A549 (cell line): Measurements from ENCODE around the gene FOXN4. TPM values are rescaled to one million over a fixed set of nuclear protein-coding genes. Genes with fewer than 3 reads are reported as not detected.

Experiments
- ATAC-seq, 2 experiments: fragments of 200-7000 bp in 1 of 2; fragments of >200 bp in 1 of 2; cut with Nextera tagmentation in 1 of 2; cut with Tn5 transposase in 1 of 2; 3 replicates each; pipeline versions ENCODE4 v1.8.0 to v1.9.1; 2018 to 2020; ENCODE audit warnings: mild to moderate bottlenecking in 1 of 2, moderate library complexity in 1 of 2
- CTCF ChIA-PET: fragments of 300-600 bp; sonication (Branson Sonifier 250); formaldehyde crosslinking; extraction: SDS; loops from one replicate; lab custom pipeline; 2021; ENCODE audit warnings: antibody characterized with exemption, inconsistent platforms; lab: Yijun Ruan, JAX
- POLR2A ChIA-PET: fragments of 350-600 bp; formaldehyde crosslinking; extraction: SDS; loops from one replicate; lab custom pipeline; 2021; ENCODE audit warnings: antibody characterized with exemption, inconsistent platforms; lab: Yijun Ruan, JAX
- DNase-seq, 2 experiments: peaks; one replicate each; pipeline versions ENCODE4 v3.0.0 to v3.0.0-alpha.2; 2011 to 2016; ENCODE audit warnings: low read depth in 1 of 2, low spot score in 1 of 2
- FAIRE-seq: peaks from 2 replicates; lab custom pipeline; 2011; peaks lifted over from hg19 to GRCh38; lab: Jason Lieb, UNC
- H3K27ac ChIP-seq, 2 experiments: fragments of >200 bp; sonication (Bioruptor Twin); formaldehyde crosslinking; 3 replicates each; pipeline ENCODE4 v1.5.1; 2016 to 2017
- H3K4me1 ChIP-seq: fragments of >200 bp; sonication (Bioruptor Twin); formaldehyde crosslinking; 3 replicates; pipeline ENCODE4 v1.6.1; 2016
- H3K4me2 ChIP-seq: fragments of >200 bp; sonication (Bioruptor Twin); formaldehyde crosslinking; 3 replicates; pipeline ENCODE4 v1.6.1; 2016
- H3K4me3 ChIP-seq: fragments of >200 bp; sonication (Bioruptor Twin); formaldehyde crosslinking; 3 replicates; pipeline ENCODE4 v1.5.1; 2016
- H3K9me3 ChIP-seq: fragments of >200 bp; sonication (Bioruptor Twin); formaldehyde crosslinking; 3 replicates; pipeline ENCODE4 v1.6.1; 2016
- BHLHE40 ChIP-seq: IDR thresholded peaks from 2 replicates; pipeline ENCODE4 v1.6.1; 2012; ENCODE audit warnings: low read depth, low read length, inconsistent platforms
- CTCF ChIP-seq: fragments of >200 bp; sonication (Bioruptor Twin); formaldehyde crosslinking; IDR thresholded peaks from 3 replicates; pipeline ENCODE4 v1.5.1; 2016
- FOSL2 ChIP-seq, 2 experiments: fragments of 450-650 bp in 1 of 2; fragments of >200 bp in 1 of 2; sonication (Bioruptor Twin) in 1 of 2; formaldehyde crosslinking; IDR thresholded peaks; 2 replicates each; pipeline versions ENCODE4 v1.5.0 to v1.6.1; 2016 to 2020; ENCODE audit warnings: mild to moderate bottlenecking in 1 of 2, moderate library complexity in 1 of 2
- HOXB13 ChIP-seq: fragments of 250-450 bp; sonication (Bioruptor Pico); IDR thresholded peaks from 2 replicates; pipeline ENCODE4 v1.5.0; 2020; ENCODE audit warnings: low read depth, mild to moderate bottlenecking, moderate library complexity
- HOXB5 ChIP-seq: fragments of 250-450 bp; sonication (Bioruptor Pico); IDR thresholded peaks from 2 replicates; pipeline ENCODE4 v1.5.0; 2020; ENCODE audit warnings: mild to moderate bottlenecking, moderate library complexity
- MAFK ChIP-seq: fragments of 450-650 bp; IDR thresholded peaks from 2 replicates; pipeline ENCODE4 v1.6.1; 2014; ENCODE audit not compliant: partially characterized antibody
- NR3C1 ChIP-seq: fragments of >200 bp; sonication (Bioruptor Twin); formaldehyde crosslinking; IDR thresholded peaks from 3 replicates; pipeline ENCODE4 v1.6.1; 2017
- RCOR1 ChIP-seq: fragments of 150-350 bp; IDR thresholded peaks from 2 replicates; pipeline ENCODE4 v1.6.1; 2014; ENCODE audit warnings: antibody characterized with exemption, low read length, low read depth
- SREBF2 ChIP-seq: fragments of 450-650 bp; IDR thresholded peaks from 2 replicates; pipeline ENCODE4 v1.6.1; 2014; ENCODE audit warnings: mild to moderate bottlenecking, moderate library complexity
- TFCP2L1 ChIP-seq: fragments of 250-450 bp; sonication (Bioruptor Pico); IDR thresholded peaks from 2 replicates; pipeline ENCODE4 v1.5.0; 2021; ENCODE audit warnings: mild to moderate bottlenecking
- WGBS: methylation state at CpG from one replicate; pipeline ENCODE4 v1.1.6; 2017; ENCODE audit errors: missing lambda C conversion rate; 5-methylcytosine and 5-hydroxymethylcytosine counted together
- polyA plus RNA-seq, 4 experiments: library from polyadenylated mRNA; depleted of rRNA in 3 of 4; stranded (reverse); fragments of >200 nt; fragmentation: RNase III in 1 of 4; extraction: RNeasy Plus Mini Kit Qiagen cat#74134 plus additional on column Dnase treatment in 1 of 4; gene quantifications; 2 replicates in 3 of 4; 3 replicates in 1 of 4; pipeline ENCODE4 v1.2.3, GENCODE V29; 2011 to 2017
- TF ChIP-seq, protein P1 (sequence below): IDR thresholded peaks from 2 replicates; pipeline ENCODE4 v1.6.1; 2012

The FOXN4 gene
- polyA plus RNA-seq, 2 of the 4 experiments (the other 2 are of a cell fraction), result 0.05 TPM; not detected in 1

DNA sequence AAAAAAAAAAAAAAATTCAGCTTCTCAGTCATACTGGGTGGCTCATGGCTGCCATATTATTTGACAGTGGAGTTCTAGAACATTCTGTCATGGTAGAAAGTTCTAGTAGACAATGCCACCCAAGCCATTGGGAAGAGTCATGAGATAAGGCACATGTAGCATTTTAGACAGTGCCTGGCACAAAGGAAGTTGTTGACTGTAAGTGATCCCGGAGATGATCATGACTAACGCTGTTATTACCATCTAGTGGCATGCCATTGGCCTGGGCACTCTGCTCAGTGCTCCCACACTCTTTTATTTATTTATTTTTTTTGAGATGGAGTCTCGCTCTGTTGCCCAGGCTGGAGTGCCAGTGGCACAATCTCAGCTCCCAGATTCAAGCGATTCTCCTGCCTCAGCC is 80.4 kb downstream of the FOXN4 start:
- H3K9me3 ChIP-seq, result no peaks in the 10 kb centered on the region
- 83% methylated on average over 4 of the region's 4 CpGs for WGBS
- ATAC-seq (no peak), DNase-seq (no peak)
- CTCF ChIA-PET, result interaction anchor here (0.9 to 1.1 kb wide), 2 partner anchors 122 to 200 kb away, joined by 3 read pairs; no protein-coding TSS in a partner anchor
- no peaks in the 10 kb centered on the region for H3K4me1 ChIP-seq
- TF ChIP-seq NR3C1 (no peak), MAFK (no peak), HOXB5 (no peak), CTCF (no peak), TFCP2L1 (CRISPR knock-in tag) (no peak), HOXB13 (CRISPR knock-in tag) (no peak), BHLHE40 (no peak), RCOR1 (no peak), FOSL2 (IDR thresholded peaks at IDR 0.05) (no peak), FOSL2 (CRISPR knock-in tag; IDR thresholded peaks at IDR 0.05) (no peak), SREBF2 (no peak)
- TF ChIP-seq, protein P1, sequence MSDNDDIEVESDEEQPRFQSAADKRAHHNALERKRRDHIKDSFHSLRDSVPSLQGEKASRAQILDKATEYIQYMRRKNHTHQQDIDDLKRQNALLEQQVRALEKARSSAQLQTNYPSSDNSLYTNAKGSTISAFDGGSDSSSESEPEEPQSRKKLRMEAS, result no peak
- TF ChIP-seq, all 56 proteins: peak for 0
- Histone ChIP-seq H3K4me2 (no peak overlapping the region), H3K4me3 (no peak overlapping the region), H3K27ac (no peak overlapping the region)
- POLR2A ChIA-PET, result no interaction called here
- no peak for FAIRE-seq

Other genes starting within 250 kb of the FOXN4 start
- gene ALKBH2, start 215.8 kb downstream of the FOXN4 start, polyA plus RNA-seq (2011; rRNA removed), result 48.7 and 53.9 TPM in 2 replicates
- gene ALKBH2, start 215.8 kb downstream of the FOXN4 start, polyA plus RNA-seq (2017; fragmentation: RNase III; extraction: RNeasy Plus Mini Kit Qiagen cat#74134 plus additional on column Dnase treatment), result 54.8 to 57.7 TPM (median 55.0 TPM) in 3 replicates
- gene UNG, start 211.7 kb downstream of the FOXN4 start, polyA plus RNA-seq (2011; rRNA removed), result 47.6 and 55.6 TPM in 2 replicates
- 75.6 to 79.5 TPM (median 77.6 TPM) in 3 replicates for gene UNG, start 211.7 kb downstream of the FOXN4 start, polyA plus RNA-seq (2017; fragmentation: RNase III; extraction: RNeasy Plus Mini Kit Qiagen cat#74134 plus additional on column Dnase treatment)
- gene ACACB, start 192.7 kb downstream of the FOXN4 start, polyA plus RNA-seq (2011; rRNA removed), result 6.8 and 7.0 TPM in 2 replicates
- gene ACACB, start 192.7 kb downstream of the FOXN4 start, polyA plus RNA-seq (2017; fragmentation: RNase III; extraction: RNeasy Plus Mini Kit Qiagen cat#74134 plus additional on column Dnase treatment), result 6.4 to 7.6 TPM (median 6.5 TPM) in 3 replicates
- gene MYO1H, start 38.6 kb upstream of the FOXN4 start, polyA plus RNA-seq (2011; rRNA removed), result not detected in 2 replicates
- not detected in 3 replicates for gene MYO1H, start 38.6 kb upstream of the FOXN4 start, polyA plus RNA-seq (2017; fragmentation: RNase III; extraction: RNeasy Plus Mini Kit Qiagen cat#74134 plus additional on column Dnase treatment)
- gene KCTD10, start 168.0 kb upstream of the FOXN4 start, polyA plus RNA-seq (2011; rRNA removed), result 50.4 and 52.3 TPM in 2 replicates
- gene KCTD10, start 168.0 kb upstream of the FOXN4 start, polyA plus RNA-seq (2017; fragmentation: RNase III; extraction: RNeasy Plus Mini Kit Qiagen cat#74134 plus additional on column Dnase treatment), result 42.9 to 50.6 TPM (median 43.5 TPM) in 3 replicates
- 38.0 and 42.4 TPM in 2 replicates for gene UBE3B, start 168.3 kb upstream of the FOXN4 start, polyA plus RNA-seq (2011; rRNA removed)
- 14.0 to 15.4 TPM (median 14.5 TPM) in 3 replicates for gene UBE3B, start 168.3 kb upstream of the FOXN4 start, polyA plus RNA-seq (2017; fragmentation: RNase III; extraction: RNeasy Plus Mini Kit Qiagen cat#74134 plus additional on column Dnase treatment)